B cell (primary cell): ENCODE data around the gene ABCA2.

ENCODE experiments used
- CTCF ChIP-seq: fragments of 200-600 bp; IDR thresholded peaks from one replicate; pipeline ENCODE4 v1.8.0; 2022; ENCODE audit warnings: antibody characterized with exemption, mild to moderate bottlenecking
- EZH2 ChIP-seq: IDR thresholded peaks from 2 replicates; pipeline ENCODE4 v1.6.1; 2012; ENCODE audit warnings: borderline replicate concordance, low read depth, mild to moderate bottlenecking, moderate library complexity, low read length; ENCODE audit not compliant: insufficient read depth, poor library complexity, severe bottlenecking

- no peak for TF ChIP-seq CTCF
- TF ChIP-seq EZH2 = no peak
These were observed 22.5 kb upstream of the ABCA2 start for GRCh38 chr9:137050570-137050969.
